Measurements from ENCODE around the gene FBXL17.

The FBXL17 gene

DNA sequence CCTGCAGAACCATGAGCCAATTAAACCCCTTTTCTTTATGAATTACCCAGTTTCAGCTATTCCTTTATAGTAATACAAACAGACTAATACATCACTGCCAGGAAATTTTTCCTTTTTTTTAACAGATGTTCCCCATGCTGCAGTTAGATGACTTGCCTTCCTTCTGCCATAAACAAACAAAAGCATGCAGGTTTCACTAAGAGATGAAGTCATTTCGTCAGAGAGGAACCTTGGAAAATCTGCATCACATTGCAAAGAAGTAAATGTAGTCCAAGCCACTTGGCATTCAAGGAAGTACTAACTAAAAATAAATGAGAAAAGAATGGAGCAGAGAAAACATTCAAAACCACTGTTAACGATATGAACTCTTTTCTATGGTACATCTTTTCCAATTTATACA is 517.1 kb downstream of the FBXL17 start:
- no peak for DNase-seq (ENCODE audit: low read depth in 2 of 2)

DNA sequence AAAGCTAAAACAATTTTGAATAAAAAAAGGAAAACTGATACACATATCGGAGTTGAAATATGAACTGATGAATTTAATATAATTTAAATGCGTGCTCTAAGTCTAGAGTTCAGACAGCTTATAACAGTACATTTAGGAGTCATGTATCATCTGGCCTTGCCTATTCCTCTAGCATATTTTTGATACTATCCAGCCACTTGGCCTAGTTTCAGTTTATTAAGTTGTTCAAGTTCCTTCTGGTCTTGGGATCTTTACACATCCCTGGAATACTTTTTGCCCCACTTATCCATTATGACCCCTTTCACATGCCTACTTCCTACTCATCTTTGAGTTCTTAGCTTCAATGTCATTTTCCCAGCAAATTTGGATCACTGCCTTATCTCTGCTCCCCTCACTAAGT is 518.8 kb downstream of the FBXL17 start:
- no peak for DNase-seq (ENCODE audit: low read depth in 2 of 2)

DNA sequence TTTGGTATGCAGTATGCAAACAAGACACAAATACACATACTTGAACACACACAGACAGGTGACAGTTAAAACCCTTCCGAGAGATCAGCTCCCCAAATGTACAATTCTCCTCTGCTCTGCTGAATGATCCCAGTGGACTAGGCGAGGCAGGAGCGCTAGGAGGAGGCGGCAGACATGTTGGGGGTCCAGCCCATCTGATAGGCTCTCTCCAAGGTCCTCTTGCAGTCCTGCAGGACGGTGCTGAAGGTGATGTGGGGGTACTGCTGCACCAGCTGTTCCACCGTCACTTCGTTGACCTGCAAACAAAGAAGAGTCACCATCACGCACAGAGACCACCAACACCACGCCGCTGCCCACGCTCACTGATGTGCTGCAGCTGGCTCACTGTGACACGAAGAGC is 520.3 kb downstream of the FBXL17 start:
- no peak for DNase-seq (ENCODE audit: low read depth in 2 of 2)

DNA sequence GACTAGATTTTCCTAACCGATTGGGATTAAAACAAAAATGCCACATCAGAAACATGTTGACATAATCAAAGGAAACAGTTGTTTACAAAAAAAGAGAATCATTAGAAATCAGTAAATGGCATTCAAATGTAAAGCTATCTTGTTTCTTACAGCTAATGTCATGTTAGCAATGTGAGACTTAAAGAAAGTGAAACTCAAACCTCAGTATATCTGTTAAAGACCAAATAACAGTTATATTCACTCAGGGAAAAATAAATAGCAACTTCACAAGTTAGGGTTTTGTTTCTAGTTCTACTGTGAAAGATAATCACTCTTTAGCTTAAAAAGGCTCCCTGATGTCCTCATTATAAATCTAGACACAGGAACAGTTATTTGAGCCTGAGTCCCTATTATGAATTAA is 521.9 kb downstream of the FBXL17 start:
- no peak for DNase-seq (ENCODE audit: low read depth in 2 of 2)

DNA sequence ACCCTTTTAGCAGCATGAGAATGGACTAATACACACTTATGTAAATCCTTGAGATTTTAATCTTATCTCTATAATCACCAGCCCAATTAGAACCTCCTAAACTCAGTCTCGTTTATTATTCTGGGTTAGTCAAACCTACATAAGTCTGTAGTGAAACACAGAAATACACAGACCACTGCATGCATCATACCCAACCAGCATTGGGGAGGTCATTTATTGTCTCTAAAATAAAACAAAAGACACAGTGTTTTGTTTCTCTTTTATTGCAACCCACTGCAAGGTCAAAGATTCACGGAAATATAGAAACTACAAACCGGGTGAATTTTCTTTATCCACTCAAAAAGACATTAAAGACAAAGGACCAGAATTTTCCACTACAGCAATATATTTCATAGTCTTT is 523.1 kb downstream of the FBXL17 start:
- DNase-seq (ENCODE audit: low read depth in 2 of 2): no peak

DNA sequence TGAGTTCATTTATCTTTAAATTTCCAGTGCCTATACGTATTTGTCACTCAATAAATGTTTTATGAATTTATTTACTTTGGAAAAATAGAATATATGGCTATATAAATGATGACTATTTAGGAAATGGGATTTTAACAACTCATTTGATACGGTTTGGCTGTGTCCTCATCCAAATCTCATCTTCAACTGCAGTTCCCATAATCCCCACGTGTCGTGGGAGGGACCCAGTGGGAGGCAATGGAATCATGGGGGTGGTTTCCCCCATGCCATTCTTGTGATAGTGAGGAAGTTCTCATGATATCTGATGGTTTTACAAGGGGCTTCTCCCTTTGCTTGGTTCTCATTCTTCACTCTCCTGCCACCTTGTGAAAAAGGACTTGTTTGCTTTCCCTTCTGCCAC is 523.6 kb downstream of the FBXL17 start:
- DNase-seq (ENCODE audit: low read depth in 2 of 2): no peak

DNA sequence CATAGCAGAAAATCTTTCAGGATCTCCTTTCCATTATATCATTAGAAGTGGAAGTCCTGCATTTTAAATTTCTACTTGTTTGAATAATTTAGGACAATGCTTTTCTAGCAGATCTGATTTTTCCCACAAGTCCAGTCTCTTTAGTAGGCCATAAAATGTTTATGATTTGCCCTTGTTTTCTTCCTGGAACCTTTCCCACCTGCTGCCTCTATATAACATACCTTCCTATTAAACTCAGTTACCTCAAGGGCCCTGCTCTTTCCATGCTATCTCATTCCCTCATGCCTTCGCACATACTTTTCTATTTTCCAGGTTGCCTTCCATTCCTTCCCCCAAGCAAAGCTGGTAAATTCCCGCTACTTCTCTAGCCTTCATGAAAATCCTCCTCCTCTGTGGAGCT is 524.1 kb downstream of the FBXL17 start:
- DNase-seq (ENCODE audit: low read depth in 2 of 2): no peak

DNA sequence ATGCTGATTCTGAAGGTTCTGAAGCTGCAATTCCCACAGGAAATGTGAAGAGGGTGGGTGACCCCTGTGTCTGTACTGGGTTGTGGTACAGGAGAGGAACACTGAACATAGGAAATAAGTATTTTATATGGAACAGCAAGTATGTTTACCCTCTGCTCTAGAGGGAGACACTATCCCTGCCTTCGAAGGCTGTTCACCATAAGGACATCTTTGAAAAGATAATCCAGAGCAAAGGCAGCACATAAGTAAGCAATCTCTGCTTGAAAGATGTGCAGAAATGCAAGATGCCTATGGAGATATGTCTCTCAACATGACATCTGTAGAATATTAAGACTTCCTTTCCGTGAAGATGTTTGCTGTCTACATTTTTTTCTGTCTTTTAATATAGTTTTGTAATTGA is 526.7 kb downstream of the FBXL17 start:
- DNase-seq (ENCODE audit: low read depth in 2 of 2): no peak

DNA sequence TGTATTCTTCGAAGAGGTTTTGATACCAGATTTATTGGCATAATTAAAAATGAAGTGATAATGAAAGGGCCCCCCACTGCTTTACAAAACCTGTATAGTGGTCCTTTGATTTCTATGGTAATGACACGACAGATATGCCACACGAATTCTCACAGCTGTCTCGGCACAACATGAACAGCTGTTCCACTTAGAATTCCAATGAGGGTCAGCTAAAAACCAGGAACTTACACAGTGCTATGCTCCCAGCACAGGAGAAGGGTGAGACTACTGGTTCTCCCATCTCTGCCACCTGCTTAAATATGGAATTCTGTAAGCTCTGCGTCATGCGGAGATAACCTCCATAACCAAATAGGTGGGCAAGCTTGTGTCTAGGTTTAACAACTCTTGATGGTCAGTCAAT is 528.2 kb downstream of the FBXL17 start:
- no peak for DNase-seq (ENCODE audit: low read depth in 2 of 2)

DNA sequence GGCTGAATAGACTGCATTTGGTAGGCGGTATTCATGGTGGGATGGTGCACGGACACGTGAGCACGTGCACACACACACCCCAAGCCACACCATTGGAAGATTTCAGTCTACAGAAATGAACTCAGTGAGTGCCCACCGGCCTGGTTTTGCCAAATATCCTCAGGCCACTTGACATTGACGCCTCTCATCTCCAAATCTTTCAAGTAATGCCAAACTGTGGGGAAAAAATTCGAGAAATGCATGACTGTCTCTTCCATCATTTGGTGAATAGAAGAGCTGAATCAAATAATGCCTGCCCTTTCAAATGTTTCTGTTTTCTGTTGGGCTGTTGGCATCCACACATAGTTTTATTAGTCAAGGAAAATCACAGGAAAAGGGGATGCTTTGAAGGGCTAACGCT is 528.9 kb downstream of the FBXL17 start:
- no peak for DNase-seq (ENCODE audit: low read depth in 2 of 2)

DNA sequence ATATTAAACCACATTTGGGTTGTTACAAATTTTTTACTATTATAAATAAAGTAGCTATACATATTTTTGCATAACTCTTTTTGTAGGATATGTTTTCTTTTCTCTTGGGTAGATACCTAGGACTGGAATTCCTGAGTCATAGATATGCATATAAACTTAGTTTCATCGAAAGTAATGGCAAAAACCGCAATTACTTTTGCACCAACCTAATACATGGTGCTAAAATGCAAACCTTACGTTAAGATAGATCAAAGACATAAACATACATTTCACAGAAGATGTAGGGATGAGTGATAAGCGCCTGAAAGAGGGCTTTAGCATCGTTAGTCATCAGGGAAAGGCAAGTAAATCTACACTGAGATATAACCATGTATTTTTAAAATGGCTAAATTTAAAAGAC is 532.8 kb downstream of the FBXL17 start:
- DNase-seq (ENCODE audit: low read depth in 2 of 2): no peak

DNA sequence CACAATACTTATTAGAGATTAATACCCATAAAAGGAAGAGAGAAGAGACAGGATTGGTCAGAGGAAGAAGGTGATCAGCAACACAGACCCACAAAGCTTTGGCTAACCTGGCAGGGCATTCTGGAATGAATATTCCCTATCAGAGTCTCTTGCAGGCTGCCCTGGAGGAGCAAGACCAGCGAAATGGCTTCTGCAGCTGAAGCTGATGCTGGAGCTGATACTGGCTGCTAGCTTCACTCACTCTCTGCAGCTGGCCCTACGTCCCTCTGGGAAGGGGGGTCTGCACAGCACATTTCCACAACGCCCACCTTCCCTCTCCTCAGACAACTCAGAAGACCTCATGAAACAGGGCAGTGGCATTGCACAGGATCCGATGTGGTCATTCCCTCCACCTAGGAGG is 541.3 kb downstream of the FBXL17 start:
- no peak for DNase-seq (ENCODE audit: low read depth in 2 of 2)

DNA sequence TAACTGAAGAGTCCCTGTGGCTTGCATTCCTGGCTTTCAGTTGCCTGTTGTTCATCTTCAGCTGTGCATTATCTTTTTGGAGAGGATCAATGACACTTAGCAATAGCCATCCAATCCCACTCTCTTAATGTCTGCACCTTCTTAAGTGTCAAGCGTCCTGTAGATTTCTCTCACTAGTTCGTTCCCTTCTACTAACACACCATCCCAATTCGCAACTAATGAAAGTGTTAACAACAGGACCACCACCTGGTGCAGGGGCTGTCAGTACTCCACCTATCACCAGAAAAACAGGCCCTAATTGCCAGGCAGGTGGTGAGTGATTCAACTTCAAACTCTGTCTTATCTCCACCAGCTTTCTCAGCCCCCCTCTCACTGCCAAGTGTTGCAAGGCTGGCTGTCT is 541.7 kb downstream of the FBXL17 start:
- no peak for DNase-seq (ENCODE audit: low read depth in 2 of 2)

DNA sequence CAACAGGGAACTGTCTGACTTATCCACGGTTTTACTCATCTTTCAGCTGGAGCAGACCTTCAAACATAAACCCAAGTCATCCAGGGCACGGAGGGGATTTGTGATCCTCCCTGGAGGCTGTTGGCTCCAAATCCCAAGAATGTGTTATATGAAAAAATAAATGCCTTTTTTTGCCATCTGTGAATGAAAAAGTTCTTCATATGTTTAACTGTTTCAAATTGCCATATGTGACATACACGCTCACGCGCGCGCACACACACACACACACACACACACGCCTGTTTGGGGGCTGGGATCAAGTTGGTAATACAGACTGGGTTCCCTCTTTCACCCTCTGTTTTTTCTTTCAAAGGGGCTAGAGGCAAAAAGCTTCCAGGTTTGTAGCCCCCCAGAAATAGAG is 546.8 kb downstream of the FBXL17 start:
- no peak for DNase-seq (ENCODE audit: low read depth in 2 of 2)

DNA sequence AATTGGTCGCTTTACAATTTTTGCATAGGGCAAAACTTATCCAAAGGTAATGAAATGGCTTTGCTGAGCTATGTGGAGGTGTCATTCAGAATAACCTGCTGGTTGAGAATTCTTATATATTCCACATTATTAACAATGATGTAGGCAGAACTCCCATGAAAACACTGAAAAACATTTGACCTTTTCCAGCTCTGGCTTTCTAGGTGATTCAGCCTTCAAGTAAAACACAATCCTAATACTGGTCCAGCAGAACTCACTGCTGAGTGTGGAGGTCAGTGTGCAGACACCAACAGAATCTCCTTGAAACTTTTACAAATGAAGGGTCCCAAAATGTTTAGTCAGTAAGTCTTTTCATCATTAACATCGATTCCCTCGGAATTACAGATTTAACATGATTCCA is 549.2 kb downstream of the FBXL17 start:
- no peak for DNase-seq (ENCODE audit: low read depth in 2 of 2)

DNA sequence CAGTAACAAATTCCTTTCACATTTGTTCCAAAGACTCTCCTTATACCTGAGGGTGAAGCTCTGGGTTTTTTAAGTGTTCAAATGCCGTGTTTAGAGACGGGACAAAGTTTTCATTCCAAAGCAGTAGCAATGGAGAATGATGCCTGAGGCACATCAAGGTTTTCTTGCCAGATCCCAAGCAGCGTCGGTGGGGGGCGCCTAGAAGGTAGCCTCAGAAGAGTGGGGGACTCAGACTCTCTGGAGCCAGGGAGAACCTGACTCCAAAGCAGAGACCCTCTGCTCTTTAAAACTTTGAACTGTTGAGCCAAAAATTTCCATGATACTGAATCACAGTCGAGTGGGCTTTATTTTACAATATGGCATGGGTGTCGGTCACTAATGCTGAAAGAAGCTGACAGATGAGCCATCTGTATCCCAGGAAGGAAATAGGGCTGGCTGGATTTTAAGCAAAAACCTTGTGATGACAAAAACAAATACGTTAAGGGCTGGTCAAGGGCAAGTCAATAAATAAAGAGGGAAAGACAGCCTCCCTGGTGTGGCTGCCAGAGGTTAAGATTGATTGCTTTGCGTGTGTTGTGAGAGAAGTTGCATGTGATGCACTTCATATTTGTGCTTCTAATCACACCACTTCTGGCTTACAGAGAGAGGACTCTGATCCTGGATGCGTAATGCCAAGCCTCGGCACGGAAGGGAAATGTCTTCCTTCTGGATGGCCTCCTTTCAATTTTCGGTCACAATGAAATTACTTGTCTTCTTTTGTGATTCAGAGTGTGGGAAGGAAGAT is 550.1 kb downstream of the FBXL17 start:
- DNase-seq (ENCODE audit: low read depth in 2 of 2): no peak

DNA sequence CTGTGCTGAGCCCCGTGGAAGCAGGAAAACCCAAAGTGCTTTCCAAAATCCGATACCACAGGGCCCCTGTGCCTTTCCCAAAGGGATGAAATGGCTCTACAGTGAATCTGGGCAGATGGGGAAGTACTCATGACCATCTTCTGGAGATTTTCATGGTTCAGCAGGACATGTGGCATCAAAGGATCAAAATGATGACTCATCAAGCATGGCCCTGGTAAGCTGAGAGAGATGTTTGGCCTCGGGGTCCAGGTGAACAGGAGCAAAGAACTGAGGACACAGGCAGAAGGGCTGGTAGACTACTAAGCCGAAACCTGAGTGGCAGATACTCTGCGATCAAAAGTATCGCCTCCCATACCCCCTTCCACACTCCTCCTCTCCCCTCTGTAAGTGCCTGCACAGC is 551.1 kb downstream of the FBXL17 start:
- no peak for DNase-seq (ENCODE audit: low read depth in 2 of 2)

DNA sequence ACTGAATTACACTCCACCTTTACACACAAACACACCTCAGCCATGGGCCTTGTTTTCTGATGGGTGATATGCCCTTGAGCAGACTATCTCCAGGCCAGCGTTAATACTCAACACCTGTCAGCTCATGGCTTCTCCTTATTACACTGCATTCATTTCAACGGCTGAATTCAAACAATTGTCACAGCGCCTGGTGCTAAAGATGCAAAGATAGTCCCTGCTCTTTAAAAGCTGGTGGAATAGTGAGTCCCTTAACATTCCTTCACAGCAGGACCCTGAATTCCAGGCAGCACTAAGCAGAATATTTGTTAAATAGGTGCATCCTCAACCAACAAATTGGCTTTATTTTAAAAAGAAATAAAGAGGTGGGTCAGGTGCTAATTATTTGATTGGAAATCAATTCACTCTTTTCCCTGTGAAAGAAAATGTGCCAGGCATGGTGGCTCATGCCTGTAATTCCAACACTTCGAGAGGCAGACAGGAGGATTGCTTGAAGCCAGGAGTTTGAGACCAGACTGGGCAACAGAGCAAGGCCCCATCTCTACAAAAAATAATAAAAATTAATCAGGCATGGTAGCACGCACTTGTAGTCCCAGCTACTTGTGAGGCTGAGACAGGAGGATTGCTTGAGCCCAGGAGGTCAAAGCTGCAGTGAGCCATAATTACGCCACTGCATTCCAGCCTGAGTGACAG is 555.4 kb downstream of the FBXL17 start:
- no peak for DNase-seq (ENCODE audit: low read depth in 2 of 2)

DNA sequence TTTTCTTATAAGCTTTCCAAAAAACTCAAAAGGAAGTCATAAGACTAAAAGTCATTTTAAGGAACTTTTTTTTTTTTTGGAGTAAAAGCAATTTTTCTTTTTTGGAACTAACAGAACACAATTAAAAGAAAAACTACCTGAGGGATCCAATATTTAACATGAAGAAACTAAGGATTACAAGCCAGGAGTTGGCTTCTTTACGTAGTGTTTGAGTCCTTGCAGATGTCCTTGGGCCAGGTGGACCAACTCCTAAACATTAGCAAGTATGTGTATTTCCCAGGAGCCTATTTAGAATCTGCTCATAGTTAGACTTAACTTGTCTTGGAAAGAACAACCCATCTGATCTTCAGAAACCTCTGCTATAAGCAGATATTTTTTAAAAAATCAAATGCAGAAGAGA is 557.1 kb downstream of the FBXL17 start:
- no peak for DNase-seq (ENCODE audit: low read depth in 2 of 2)

DNA sequence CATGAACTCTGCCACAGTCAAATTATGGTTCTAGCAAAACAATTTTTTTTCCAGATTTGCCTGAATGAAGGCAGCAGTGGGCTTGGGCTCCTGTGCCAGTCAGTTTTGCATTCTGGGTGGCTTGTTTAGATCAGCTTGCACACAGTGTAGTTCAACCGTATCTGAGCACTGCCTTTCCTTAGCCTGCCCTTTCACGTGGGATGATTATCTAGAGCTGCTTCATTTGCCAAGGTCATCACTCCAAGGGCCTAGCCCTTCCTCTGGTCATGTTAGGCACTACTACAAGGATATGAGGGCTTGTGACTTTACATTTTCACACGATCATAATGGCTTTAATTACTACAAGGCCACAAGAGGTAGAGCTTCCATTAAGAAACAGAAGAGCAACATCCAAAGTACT is 560.6 kb downstream of the FBXL17 start:
- no peak for DNase-seq (ENCODE audit: low read depth in 2 of 2)

DNA sequence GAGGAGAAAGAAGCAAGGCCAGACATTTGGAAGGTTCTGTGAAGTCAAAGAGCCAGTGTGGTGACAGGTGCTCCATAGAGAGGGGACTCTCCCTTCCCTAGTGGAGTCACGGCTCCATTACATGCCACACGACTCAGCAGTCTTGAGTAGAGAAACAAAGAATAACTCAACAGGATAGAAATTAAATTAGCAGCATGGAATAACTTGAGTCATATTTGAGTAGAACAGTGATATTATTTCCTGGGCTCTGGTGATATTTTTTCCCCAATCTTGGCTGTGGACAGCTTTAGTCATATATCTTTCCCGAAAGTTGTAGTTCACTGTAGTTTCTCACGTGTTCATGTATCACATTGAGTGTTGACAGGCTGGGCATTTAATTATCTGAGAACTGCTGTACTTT is 561.5 kb downstream of the FBXL17 start:
- DNase-seq (ENCODE audit: low read depth in 2 of 2): no peak

DNA sequence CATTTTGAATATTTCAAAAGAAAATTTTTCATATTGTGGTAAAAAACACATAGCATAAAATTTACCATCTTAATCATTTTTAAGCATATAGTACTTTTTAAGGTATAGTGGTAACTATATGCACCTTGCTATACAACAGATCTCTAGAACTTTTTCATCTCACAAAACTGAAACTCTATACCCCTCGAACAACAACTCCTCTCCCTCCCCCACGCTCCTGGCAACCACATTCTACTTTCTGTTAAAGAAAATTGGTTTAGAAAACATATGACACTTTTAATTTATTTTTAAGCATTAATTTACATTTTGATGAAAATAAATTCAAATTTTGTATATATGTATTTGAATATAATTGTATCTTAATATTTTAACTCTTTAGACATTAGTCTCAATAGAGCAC is 563.9 kb downstream of the FBXL17 start:
- DNase-seq (ENCODE audit: low read depth in 2 of 2): no peak

DNA sequence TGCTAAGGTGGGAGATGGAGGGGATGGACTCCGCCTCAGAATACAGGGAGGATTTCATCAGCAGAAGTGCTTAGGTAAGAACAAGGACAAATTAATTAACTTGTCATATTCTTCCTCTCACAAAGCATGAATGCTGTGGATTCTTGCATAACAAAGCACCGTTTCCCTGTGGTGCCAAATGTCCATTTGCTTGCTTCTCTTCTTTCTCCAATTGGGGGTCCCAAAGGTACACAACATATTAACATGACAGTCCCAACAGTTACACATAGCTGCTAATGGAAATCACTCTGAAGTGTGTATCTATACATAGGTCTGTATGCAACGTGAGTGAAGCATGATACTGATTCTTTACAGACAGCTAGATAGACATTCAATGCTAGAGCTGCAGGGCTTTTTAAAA is 564.5 kb downstream of the FBXL17 start:
- no peak for DNase-seq (ENCODE audit: low read depth in 2 of 2)

DNA sequence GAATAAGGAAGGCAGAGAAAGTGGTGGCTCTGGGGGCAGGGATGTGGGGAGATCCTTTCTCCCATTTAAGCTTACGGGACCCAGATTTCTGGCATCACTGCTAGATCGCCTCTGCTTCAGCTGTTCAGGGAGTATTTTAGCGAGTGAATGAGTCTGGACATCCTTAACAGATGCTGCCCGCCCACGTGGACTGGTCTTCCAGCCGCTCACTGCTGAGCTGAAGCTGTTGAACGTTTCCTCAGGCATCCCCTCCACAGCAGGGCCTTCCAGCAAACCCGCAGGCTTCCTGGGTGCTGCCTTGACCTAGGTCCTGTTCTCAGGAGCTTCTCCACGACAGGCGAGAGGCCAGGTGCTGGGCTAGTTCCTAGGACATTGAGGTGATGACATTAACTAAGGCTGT is 566.8 kb downstream of the FBXL17 start:
- DNase-seq (ENCODE audit: low read depth in 2 of 2): no peak
